Mucosa of descending colon (tissue), 3 donors: ENCODE results near the gene ANTXR1. TPM values are rescaled to one million over a fixed set of nuclear protein-coding genes. Genes with fewer than 3 reads are reported as not detected.

Experiments
- ATAC-seq: fragments of 200-7000 bp; cut with Tn5 transposase; one replicate; pipeline ENCODE4 v1.9.1; 2020; ENCODE audit warnings: mild to moderate bottlenecking, moderate library complexity
- DNase-seq, 3 donors: peaks; one replicate each; pipeline ENCODE4 v3.0.0-alpha.2; 2020
- H3K36me3 ChIP-seq: fragments of 200-600 bp; one replicate; pipeline ENCODE4 v1.8.0; 2021; ENCODE audit warnings: low read depth, mild to moderate bottlenecking
- H3K4me1 ChIP-seq: fragments of 200-600 bp; one replicate; pipeline ENCODE4 v1.8.0; 2021; ENCODE audit warnings: low read depth, mild to moderate bottlenecking
- H3K4me3 ChIP-seq: fragments of 200-600 bp; one replicate; pipeline ENCODE4 v1.8.0; 2021; ENCODE audit warnings: mild to moderate bottlenecking
- H3K9me3 ChIP-seq: fragments of 200-600 bp; one replicate; pipeline ENCODE4 v1.8.0; 2021; ENCODE audit warnings: mild to moderate bottlenecking
- CTCF ChIP-seq: fragments of 200-600 bp; IDR thresholded peaks from one replicate; pipeline ENCODE4 v1.8.0; 2022; ENCODE audit warnings: antibody characterized with exemption, mild to moderate bottlenecking
- intact Hi-C, 2 donors: fragments of 100-400 bp; cut with DNase I in 1 of 2; cut with micrococcal nuclease in 1 of 2; formaldehyde crosslinking; loops; one replicate each; pipeline versions ENCODE4 v1.11.0 to v1.11.1; 2022; cut with DNase I, micrococcal nuclease
- total RNA-seq, 3 donors: library from RNA; stranded (reverse); fragmentation: NEBNext Ultra II Directional in 2 of 3; extraction: Animal tissue kit (Norgen Biotek cat#: 25700) in 2 of 3; gene quantifications; one replicate each; pipeline versions ENCODE4 v1.2.1 to v1.2.4, GENCODE V29; 2021 to 2023
- donor health status: DM: no; HTN: no; CAD: no; lungs with moderate emphysema.
- donor health status: DM: no; HTN: no; CAD: no.
- donor health status: DM: no; HTN: yes; CAD: no.

ANTXR1 gene
- total RNA-seq, 3 donors from 2014 or later, result 10.7 to 77.7 (median 18.6) TPM

DNA sequence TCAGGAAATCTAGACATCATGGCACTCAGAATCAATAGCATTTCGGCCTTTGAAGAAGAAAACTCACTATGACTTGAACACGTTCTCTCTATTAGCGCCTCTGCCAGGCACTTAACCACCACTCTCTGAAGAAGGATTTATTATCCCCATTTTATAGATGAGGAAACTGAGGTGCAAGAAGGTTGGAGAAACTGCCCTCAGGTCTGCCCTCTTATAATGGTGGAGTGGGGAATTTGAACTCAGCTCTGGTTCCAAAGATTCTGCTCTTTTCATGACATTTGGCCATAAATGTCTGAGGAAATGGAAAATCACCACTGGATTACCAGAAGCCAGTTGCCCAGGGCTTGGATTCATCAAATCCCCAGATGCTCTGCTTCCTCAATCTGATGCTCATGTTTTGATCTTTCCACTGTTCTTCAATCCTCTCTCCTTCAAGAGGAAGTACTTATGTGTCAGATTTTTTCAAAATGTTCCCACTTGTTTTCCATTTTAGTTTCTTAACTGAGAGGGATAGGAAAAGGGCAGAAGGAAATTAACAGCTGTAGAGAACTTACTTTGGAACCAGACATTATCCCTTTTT, 68.1 kb downstream of the ANTXR1 start:
- TF ChIP-seq CTCF, result no peak
- no peak for DNase-seq
- peaks cover 7% of the 10 kb centered on the region for H3K4me1 ChIP-seq
- no peaks in the 10 kb centered on the region for H3K9me3 ChIP-seq
- no peaks in the 10 kb centered on the region for H3K36me3 ChIP-seq
- no peak overlapping the region for H3K4me3 ChIP-seq
- ATAC-seq, result no peak
- intact Hi-C loops, result no loop called here

- intact Hi-C loops, result no loop called here
- ATAC-seq (no peak), DNase-seq (no peak)
- H3K4me3 ChIP-seq, result no peak overlapping the region
- H3K4me1 ChIP-seq, result peaks cover 7% of the 10 kb centered on the region
- no peaks in the 10 kb centered on the region for H3K36me3 ChIP-seq
- H3K9me3 ChIP-seq, result no peaks in the 10 kb centered on the region
- no peak for TF ChIP-seq CTCF
These were observed 68.8 kb downstream of the ANTXR1 start for GRCh38 chr2:69081757-69082156.

DNA sequence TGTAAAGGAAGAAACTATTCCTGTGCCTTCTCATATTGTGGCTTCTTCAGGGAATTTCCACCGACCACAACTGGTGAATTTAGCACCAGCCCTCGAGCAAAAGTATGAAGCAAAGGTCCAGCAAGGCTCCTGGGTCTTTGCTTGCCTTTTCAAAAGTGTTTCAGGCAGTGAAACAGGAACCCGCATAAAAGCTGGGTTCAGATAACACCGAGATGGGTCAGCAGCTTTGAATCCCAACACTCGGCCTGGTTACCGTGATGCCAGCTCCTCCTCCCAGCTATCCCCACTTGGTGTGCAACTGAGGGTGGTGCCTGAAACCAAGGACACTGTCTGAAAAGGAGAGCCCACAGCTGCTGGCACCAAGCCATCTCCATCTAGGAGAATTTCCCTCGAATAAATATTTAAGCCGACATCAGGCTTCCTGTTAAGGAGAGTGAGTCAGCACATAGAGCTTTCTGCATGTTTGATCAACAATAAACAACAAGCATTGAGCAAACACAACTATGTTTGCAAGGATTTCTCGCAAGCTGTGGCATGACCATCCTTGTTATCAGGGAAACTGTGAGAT, 69.5 kb downstream of the ANTXR1 start:
- no peak overlapping the region for H3K4me3 ChIP-seq
- no peaks in the 10 kb centered on the region for H3K9me3 ChIP-seq
- ATAC-seq, result peak; percentile 78
- DNase-seq, result peak in 2 of 3 donors; percentile 44 to 54
- H3K4me1 ChIP-seq, result peaks cover 7% of the 10 kb centered on the region
- intact Hi-C loops, result no loop called here
- no peaks in the 10 kb centered on the region for H3K36me3 ChIP-seq
- TF ChIP-seq CTCF, result no peak

- TF ChIP-seq CTCF, result no peak
- H3K9me3 ChIP-seq, result no peaks in the 10 kb centered on the region
- peaks cover 7% of the 10 kb centered on the region for H3K4me1 ChIP-seq
- no peaks in the 10 kb centered on the region for H3K36me3 ChIP-seq
- DNase-seq (no peak), ATAC-seq (no peak)
- intact Hi-C loops, result no loop called here
- H3K4me3 ChIP-seq, result no peak overlapping the region
These were observed 70.3 kb downstream of the ANTXR1 start for GRCh38 chr2:69083235-69083748.

DNA sequence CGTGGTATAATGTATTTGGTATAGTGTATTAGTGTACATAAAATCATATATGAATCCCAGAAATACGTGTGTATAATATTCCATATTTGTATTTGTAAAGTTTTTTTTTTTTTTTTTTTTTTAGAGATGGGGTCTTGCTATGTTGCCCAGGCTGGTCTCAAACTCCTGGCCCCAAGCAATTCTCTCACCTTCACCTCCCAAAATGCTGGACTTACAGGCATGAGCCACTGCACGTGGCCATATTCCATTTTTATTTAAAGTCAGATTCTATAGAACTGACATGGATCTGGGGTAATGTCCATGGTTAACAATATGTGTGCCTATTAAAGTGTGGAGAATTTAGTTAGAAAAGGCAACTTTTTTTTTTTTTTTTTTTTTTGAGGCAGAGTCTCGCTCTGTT, 71.5 kb downstream of the ANTXR1 start:
- intact Hi-C loops, result no loop called here
- peaks cover 7% of the 10 kb centered on the region for H3K4me1 ChIP-seq
- no peak for TF ChIP-seq CTCF
- no peaks in the 10 kb centered on the region for H3K9me3 ChIP-seq
- no peak for ATAC-seq
- H3K4me3 ChIP-seq, result no peak overlapping the region
- no peaks in the 10 kb centered on the region for H3K36me3 ChIP-seq
- no peak for DNase-seq
